GM12892 (cell line): ENCODE data around the gene TCF4.

Experiments
- POLR2A ChIP-seq: IDR thresholded peaks from 2 replicates; pipeline ENCODE4 v1.6.1; 2011; ENCODE audit warnings: low read depth, low read length, control low read depth
- POLR2AphosphoS5 ChIP-seq: IDR thresholded peaks from 2 replicates; pipeline ENCODE4 v1.6.1; 2011; ENCODE audit warnings: low read depth, low read length, control low read depth

DNA sequence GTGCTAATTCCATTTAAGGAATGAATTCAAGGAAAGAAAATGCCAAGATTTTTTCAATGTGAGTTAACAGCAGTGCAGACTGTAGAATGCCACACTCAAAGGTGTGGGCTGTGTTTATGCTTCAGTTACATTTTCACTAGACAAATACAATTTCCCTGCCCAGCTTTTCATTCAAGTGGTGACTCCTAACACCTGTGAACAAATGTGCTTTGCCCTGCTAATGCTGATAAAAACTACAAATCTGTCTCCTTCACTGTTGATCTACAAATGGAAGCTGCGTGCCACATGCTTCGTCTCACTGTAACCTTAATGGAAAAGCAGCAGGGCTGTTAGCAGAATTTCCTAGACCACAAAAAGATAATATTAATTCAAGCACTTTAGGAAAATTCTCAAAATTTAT lies 19.8 kb upstream of the TCF4 start:
- TF ChIP-seq POLR2AphosphoS5: no peak
- no peak for TF ChIP-seq POLR2A
